ENCODE measurements around the gene RAB9B. TPM values are rescaled to one million over a fixed set of nuclear protein-coding genes. Genes with fewer than 3 reads are reported as not detected.
A peak's percentile ranks its signal among the peaks of the same experiment; 100 is the strongest.

RAB9B gene
- total RNA-seq = 1 to 10 TPM in 2 of 4 donors, under 1 TPM in 1, not detected in 1; 0.35 to 1.2 (median 1.0) TPM

- H3K9me3 ChIP-seq = no peaks in the 10 kb centered on the region
- H3K4me1 ChIP-seq = no peaks in the 10 kb centered on the region
- H3K36me3 ChIP-seq = no peaks in the 10 kb centered on the region
- no peak for TF ChIP-seq CTCF (IDR thresholded peaks at IDR 0.05)
- no peak for TF ChIP-seq POLR2A (IDR thresholded peaks at IDR 0.05)
- H3K27ac ChIP-seq = peak within 1 kb of the TSS; percentile 27 to 62 (median 30)
- peak; percentile 54 to 82 (median 56) for DNase-seq
- H3K27me3 ChIP-seq = no peaks in the 10 kb centered on the region
- peak within 1 kb of the TSS; percentile 45 to 68 (median 56) for H3K4me3 ChIP-seq
Observed at GRCh38 chrX:103831803-103832544, at the start of gene RAB9B. RAB9B (minus strand) TSS chrX:103832257; CDS start chrX:103825784, 6,473 bp downstream.

GRCh38 chrX:103879339-103879738 lies 47.3 kb upstream of the RAB9B start:
- Histone ChIP-seq H3K9me3 (no peaks in the 10 kb centered on the region), H3K27ac (no peak overlapping the region), H3K27me3 (no peaks in the 10 kb centered on the region), H3K4me1 (no peaks in the 10 kb centered on the region), H3K4me3 (no peak overlapping the region), H3K36me3 (no peaks in the 10 kb centered on the region)
- TF ChIP-seq CTCF (IDR thresholded peaks at IDR 0.05) = no peak
- no peak for TF ChIP-seq POLR2A (IDR thresholded peaks at IDR 0.05)
- DNase-seq = no peak

GRCh38 chrX:103878466-103879122 lies 46.5 kb upstream of the RAB9B start:
- Histone ChIP-seq H3K36me3 (no peaks in the 10 kb centered on the region), H3K9me3 (no peaks in the 10 kb centered on the region), H3K27me3 (no peaks in the 10 kb centered on the region), H3K27ac (no peak overlapping the region), H3K4me3 (no peak overlapping the region), H3K4me1 (no peaks in the 10 kb centered on the region)
- no peak for TF ChIP-seq CTCF (IDR thresholded peaks at IDR 0.05)
- no peak for TF ChIP-seq POLR2A (IDR thresholded peaks at IDR 0.05)
- no peak for DNase-seq

- TF ChIP-seq CTCF (IDR thresholded peaks at IDR 0.05) = no peak
- TF ChIP-seq POLR2A (IDR thresholded peaks at IDR 0.05) = no peak
- no peak overlapping the region for H3K4me3 ChIP-seq
- no peaks in the 10 kb centered on the region for H3K9me3 ChIP-seq
- H3K27me3 ChIP-seq = no peaks in the 10 kb centered on the region
- no peaks in the 10 kb centered on the region for H3K36me3 ChIP-seq
- DNase-seq = no peak
- H3K27ac ChIP-seq = no peak overlapping the region
- H3K4me1 ChIP-seq = no peaks in the 10 kb centered on the region
Observed at GRCh38 chrX:103877571-103877970, 45.5 kb upstream of the RAB9B start.

- no peaks in the 10 kb centered on the region for H3K27me3 ChIP-seq
- no peak overlapping the region for H3K4me3 ChIP-seq
- DNase-seq = no peak
- no peaks in the 10 kb centered on the region for H3K36me3 ChIP-seq
- H3K4me1 ChIP-seq = no peaks in the 10 kb centered on the region
- H3K9me3 ChIP-seq = no peaks in the 10 kb centered on the region
- H3K27ac ChIP-seq = no peak overlapping the region
- TF ChIP-seq CTCF (IDR thresholded peaks at IDR 0.05) (no peak), POLR2A (IDR thresholded peaks at IDR 0.05) (no peak)
Observed at GRCh38 chrX:103864886-103865534, 33.0 kb upstream of the RAB9B start.

All from Peyer's patch (tissue), 4 donors.